Calu3 (cell line): Measurements from ENCODE around the gene LDLRAD4. TPM values are rescaled to one million over a fixed set of nuclear protein-coding genes. Genes with fewer than 3 reads are reported as not detected.

Source experiments
- BruUV-seq: library from RNA; stranded (reverse); fragments of 400-500 nt; replicated peaks from 2 replicates; lab custom pipeline; 2021; lab: Mats Ljungman, UMichigan
- CTCF ChIA-PET: fragments of 300-600 bp; sonication (Branson Sonifier 250); formaldehyde crosslinking; loops from one replicate; lab custom pipeline; 2022; ENCODE audit warnings: antibody characterized with exemption; lab: Charles Lee
- DNase-seq: peaks from one replicate; pipeline ENCODE4 v3.0.0; 2022
- H3K27ac Mint-ChIP-seq: one replicate; pipeline ENCODE4 v1.8.0; 2022; ENCODE audit warnings: mixed read lengths; ENCODE audit not compliant: unreplicated experiment
- H3K27me3 Mint-ChIP-seq: one replicate; pipeline ENCODE4 v1.8.0; 2022; ENCODE audit warnings: mixed read lengths; ENCODE audit not compliant: unreplicated experiment
- H3K36me3 Mint-ChIP-seq: one replicate; pipeline ENCODE4 v1.8.0; 2022; ENCODE audit warnings: mild to moderate bottlenecking, moderate library complexity, mixed read lengths; ENCODE audit not compliant: insufficient read depth, unreplicated experiment
- H3K4me1 Mint-ChIP-seq: one replicate; pipeline ENCODE4 v1.8.0; 2022; ENCODE audit warnings: mild to moderate bottlenecking, low read depth, mixed read lengths; ENCODE audit not compliant: unreplicated experiment
- H3K4me3 Mint-ChIP-seq: one replicate; pipeline ENCODE4 v1.8.0; 2022; ENCODE audit warnings: mild to moderate bottlenecking, low read depth, moderate library complexity, mixed read lengths; ENCODE audit not compliant: unreplicated experiment
- H3K9me3 Mint-ChIP-seq: one replicate; pipeline ENCODE4 v1.8.0; 2022; ENCODE audit warnings: low read depth, mixed read lengths; ENCODE audit not compliant: unreplicated experiment
- CTCF ChIP-seq: fragments of 200-600 bp; IDR thresholded peaks from one replicate; pipeline ENCODE4 v1.8.0; 2022; ENCODE audit warnings: antibody characterized with exemption; ENCODE audit not compliant: unreplicated experiment
- intact Hi-C: fragments of 100-400 bp; cut with micrococcal nuclease; formaldehyde crosslinking; loops from one replicate; pipeline ENCODE4 v1.10.0; 2022; ENCODE audit not compliant: unreplicated experiment
- total RNA-seq: library from RNA; stranded (reverse); gene quantifications from 2 replicates; pipeline ENCODE4 v1.2.3, GENCODE V29; 2022

LDLRAD4 gene
- total RNA-seq, 1 experiment from 2014 or later = 0.50 TPM

- CTCF ChIA-PET = no interaction called here
- Mint-ChIP-seq H3K4me1 (no peaks in the 10 kb centered on the region), H3K27me3 (peaks cover 58% of the 10 kb centered on the region), H3K9me3 (no peaks in the 10 kb centered on the region), H3K27ac (no peak overlapping the region), H3K4me3 (no peak overlapping the region), H3K36me3 (no peaks in the 10 kb centered on the region)
- no peak for TF ChIP-seq CTCF
- no peak for DNase-seq
- intact Hi-C loops = loop anchor here (10.0 kb wide), 1 partner anchor 136 kb away; no protein-coding TSS in a partner anchor
- no TSS peak for BruUV-seq
Observed at GRCh38 chr18:13438507-13439056, 220.0 kb downstream of the LDLRAD4 start.

GRCh38 chr18:13439461-13439860 is 220.9 kb downstream of the LDLRAD4 start:
- no peaks in the 10 kb centered on the region for H3K36me3 Mint-ChIP-seq
- CTCF ChIA-PET = no interaction called here
- DNase-seq = no peak
- no peak overlapping the region for H3K4me3 Mint-ChIP-seq
- intact Hi-C loops = loop anchor here (10.0 kb wide), 1 partner anchor 135 kb away; no protein-coding TSS in a partner anchor
- BruUV-seq = no TSS peak
- no peak overlapping the region for H3K27ac Mint-ChIP-seq
- peaks cover 51% of the 10 kb centered on the region for H3K27me3 Mint-ChIP-seq
- TF ChIP-seq CTCF = no peak
- no peaks in the 10 kb centered on the region for H3K4me1 Mint-ChIP-seq
- no peaks in the 10 kb centered on the region for H3K9me3 Mint-ChIP-seq

DNA sequence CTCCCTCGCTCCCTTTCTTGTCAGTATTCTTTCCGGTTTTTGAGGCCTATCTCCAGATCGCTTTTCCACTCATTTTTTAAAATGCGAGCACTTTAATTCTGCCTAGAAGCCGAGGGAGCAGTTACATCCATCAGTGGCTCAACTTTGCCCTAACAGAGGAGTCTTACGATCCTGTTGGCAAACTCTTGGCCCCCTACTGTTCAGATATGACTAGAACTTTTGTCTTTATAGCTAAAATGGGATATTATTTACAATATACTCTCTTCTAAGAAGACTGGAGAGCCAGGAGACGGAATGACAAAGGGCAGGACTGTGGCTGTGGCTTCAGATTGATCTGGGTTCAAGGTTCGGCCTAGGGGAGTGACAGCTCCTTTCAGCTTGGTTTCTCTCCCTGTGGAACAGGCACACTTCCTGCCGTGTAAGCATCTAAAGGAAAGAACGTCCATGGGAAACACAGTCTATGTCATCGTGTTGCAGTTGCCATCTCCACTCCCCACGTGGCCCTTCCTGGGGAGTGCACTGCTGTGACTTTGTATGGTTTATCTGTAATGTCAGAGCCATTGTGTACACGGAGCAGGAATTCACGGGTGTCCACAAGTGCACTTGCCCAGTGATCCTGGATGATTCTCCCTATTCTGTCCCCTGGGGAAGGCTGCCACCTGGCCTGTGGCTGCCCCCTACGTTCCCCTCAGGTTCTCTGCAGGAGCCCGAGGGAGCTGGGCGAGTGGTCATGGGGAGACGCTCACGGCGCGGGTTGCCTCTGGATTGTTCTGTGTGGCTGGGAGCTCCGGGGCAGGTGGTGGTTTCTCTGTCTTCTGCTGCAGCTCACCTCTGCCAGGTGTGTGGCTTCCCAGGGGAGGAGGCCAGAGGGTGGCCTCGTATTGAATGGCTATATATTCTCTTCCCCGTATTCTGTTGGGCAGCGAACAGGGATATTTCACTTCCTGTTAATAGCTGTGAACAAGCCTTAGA is 222.0 kb downstream of the LDLRAD4 start:
- CTCF ChIA-PET = interaction anchor here (0.6 kb wide), 1 partner anchor 593 kb away, joined by 4 read pairs; no protein-coding TSS in a partner anchor
- no peaks in the 10 kb centered on the region for H3K4me1 Mint-ChIP-seq
- intact Hi-C loops = no loop called here

GRCh38 chr18:13441736-13442135 is 223.2 kb downstream of the LDLRAD4 start:
- no peaks in the 10 kb centered on the region for H3K4me1 Mint-ChIP-seq
- intact Hi-C loops = no loop called here
- no peak overlapping the region for H3K4me3 Mint-ChIP-seq
- H3K27me3 Mint-ChIP-seq = peaks cover 35% of the 10 kb centered on the region
- CTCF ChIA-PET = no interaction called here
- TF ChIP-seq CTCF = no peak
- no TSS peak for BruUV-seq
- no peaks in the 10 kb centered on the region for H3K36me3 Mint-ChIP-seq
- no peaks in the 10 kb centered on the region for H3K9me3 Mint-ChIP-seq
- no peak overlapping the region for H3K27ac Mint-ChIP-seq
- no peak for DNase-seq

More for the DNA sequence above, 222.0 kb downstream of the LDLRAD4 start:
- no peak overlapping the region for H3K4me3 Mint-ChIP-seq
- H3K9me3 Mint-ChIP-seq = no peaks in the 10 kb centered on the region
- no TSS peak for BruUV-seq
- H3K27me3 Mint-ChIP-seq = peaks cover 46% of the 10 kb centered on the region
- no peaks in the 10 kb centered on the region for H3K36me3 Mint-ChIP-seq
- no peak for DNase-seq
- H3K27ac Mint-ChIP-seq = no peak overlapping the region
- no peak for TF ChIP-seq CTCF
